ENCODE measurements around the gene RINT1.
"Not testable (repeated sequence)": the region's sequence is repeated elsewhere in the genome, so short reads cannot be mapped to it uniquely, and the experiment has no call there.

RINT1 gene

GRCh38 chr7:105532709-105533460 lies 884 bp downstream of the RINT1 start:
- no peak for DNase-seq

DNA sequence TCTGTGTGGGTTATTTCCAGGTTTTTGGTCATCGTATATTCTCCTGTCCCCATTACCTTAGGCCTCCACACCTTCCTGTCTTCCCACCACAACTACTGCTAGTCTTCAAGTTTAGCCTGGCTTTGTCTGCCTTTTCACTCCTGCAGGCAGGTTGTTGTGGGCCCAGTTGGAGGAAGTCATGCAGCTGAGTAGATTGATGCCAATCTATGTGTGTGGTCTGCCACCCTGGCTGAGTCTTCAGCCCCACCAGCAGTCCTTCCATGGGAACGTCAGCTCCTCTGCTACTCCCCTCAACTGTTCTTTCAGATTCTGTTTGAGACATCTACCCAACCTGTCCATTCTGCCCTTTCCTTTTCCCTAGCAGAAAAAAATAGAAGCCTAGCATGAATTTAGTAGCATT lies 6.3 kb downstream of the RINT1 start:
- no peak for DNase-seq

- no peak for DNase-seq
Measured at GRCh38 chr7:105559926-105560325, 27.9 kb downstream of the RINT1 start.

DNA sequence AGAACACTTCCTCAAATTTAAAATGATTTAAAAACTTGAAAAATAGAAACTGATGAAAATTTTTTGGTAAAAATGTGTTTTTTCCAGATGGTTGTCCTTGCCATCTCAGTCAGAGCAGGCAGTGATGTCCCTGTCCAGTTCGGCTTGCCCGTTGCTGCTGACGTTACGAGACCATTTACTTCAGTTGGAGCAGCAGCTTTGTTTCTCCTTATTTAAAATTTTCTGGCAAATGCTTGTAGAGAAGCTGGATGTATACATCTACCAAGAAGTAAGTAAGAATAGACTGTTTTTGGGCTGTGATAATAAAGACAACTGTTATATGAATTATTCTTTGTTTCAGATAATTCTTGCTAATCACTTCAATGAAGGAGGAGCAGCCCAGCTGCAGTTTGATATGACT lies 33.2 kb downstream of the RINT1 start:
- DNase-seq, result no peak

- no peak for DNase-seq
Measured at GRCh38 chr7:105567024-105567423, 35.0 kb downstream of the RINT1 start.

GRCh38 chr7:105567821-105568220 lies 35.8 kb downstream of the RINT1 start:
- no peak for DNase-seq

GRCh38 chr7:105571891-105572290 lies 39.9 kb downstream of the RINT1 start:
- no peak for DNase-seq

DNA sequence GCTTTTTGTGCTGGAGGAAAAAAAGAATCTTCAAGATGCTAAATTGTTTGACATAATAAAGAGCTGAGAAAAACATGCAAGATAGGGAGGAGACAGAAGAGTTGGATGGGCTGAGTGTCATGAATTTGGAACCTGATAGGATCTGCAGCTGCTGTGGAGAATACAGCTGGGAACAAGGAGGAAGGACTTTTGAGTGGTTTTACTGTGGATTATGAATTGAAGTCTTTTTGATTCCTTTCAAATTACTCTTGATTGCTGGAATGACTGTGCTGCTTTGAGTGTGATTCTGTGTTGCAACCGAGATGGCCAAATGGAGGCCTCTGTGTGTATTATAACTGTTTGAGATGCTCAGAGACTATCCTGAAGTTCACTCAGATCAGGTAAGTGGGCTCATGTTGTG lies 45.2 kb downstream of the RINT1 start:
- no peak for DNase-seq

DNA sequence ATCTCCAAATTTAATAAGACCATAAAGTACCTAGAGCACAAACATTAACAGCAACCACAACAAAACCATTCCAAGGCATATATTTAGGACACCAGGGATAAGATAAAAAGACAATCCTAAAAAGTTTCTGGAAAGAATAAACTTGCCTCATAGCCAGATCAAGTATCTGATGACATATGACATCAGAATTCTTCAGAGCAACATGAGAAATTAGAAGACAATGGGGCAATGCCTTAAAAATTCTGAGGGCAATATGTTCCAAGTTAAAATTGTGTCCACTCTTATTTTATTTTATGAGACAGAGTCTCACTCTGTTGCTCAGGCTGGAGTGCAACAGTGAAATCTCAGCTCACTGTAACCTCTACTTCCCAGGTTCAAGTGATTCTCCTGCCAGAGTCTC lies 46.5 kb downstream of the RINT1 start:
- no peak for DNase-seq

GRCh38 chr7:105580022-105580740 lies 48.2 kb downstream of the RINT1 start:
- DNase-seq, result no peak

GRCh38 chr7:105581066-105581811 lies 49.2 kb downstream of the RINT1 start, which contains the start of gene EFCAB10:
Gene EFCAB10 (minus strand): TSS chr7:105581493. CDS start chr7:105581463, 30 bp downstream.
- no peak for DNase-seq

DNA sequence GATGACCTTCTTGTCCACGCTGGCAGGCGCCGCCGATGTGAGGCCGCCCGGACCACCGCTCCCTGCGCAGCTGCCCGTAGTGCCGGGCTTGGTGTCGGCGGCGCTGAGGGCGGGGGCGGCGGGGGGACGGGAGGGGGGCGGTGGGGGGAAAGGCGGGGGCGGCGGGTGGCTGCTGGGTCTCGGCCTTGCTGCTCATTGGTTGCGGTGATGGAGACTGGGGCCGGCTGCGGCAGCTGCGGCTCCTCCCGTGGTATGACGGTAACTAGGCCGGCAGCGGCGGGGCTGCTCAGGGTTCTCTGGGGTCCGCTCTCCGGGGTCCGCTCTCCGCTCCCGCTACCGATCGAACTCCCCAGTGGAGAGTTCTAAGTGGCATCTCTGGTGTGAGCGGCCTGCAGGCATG lies 51.1 kb downstream of the RINT1 start:
- DNase-seq, result no peak

GRCh38 chr7:105584165-105584564 lies 52.2 kb downstream of the RINT1 start:
- no peak for DNase-seq

DNA sequence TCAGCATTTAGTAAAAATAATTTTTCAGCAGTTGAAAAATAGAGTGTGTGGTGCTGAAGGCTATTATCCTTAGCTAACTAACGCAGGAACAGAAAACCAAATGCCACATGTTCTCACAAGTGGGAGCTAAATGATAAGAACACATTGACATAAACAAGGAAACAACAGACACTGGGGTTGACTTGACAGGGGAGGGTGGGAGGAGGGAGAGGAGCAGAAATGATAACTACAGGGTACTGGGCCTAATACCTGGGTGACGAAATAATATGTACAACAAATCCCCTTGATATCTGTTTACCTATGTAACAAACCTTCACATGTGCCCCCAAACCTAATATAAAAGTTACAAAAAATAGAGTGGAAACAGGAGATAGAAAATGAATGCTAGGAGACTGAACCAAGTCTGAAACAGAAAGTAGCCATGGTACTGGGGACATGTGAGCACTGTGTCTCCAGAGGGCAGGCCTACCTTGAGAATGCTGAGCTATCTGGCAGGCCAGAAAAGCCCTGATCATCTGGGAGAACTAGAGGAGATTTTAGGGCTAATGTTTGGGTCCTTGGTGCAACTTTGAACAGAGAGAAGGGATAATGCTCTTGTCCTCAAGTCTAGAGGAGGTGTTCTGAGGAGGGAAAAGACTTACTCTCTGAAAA lies 54.0 kb downstream of the RINT1 start:
- no peak for DNase-seq

DNA sequence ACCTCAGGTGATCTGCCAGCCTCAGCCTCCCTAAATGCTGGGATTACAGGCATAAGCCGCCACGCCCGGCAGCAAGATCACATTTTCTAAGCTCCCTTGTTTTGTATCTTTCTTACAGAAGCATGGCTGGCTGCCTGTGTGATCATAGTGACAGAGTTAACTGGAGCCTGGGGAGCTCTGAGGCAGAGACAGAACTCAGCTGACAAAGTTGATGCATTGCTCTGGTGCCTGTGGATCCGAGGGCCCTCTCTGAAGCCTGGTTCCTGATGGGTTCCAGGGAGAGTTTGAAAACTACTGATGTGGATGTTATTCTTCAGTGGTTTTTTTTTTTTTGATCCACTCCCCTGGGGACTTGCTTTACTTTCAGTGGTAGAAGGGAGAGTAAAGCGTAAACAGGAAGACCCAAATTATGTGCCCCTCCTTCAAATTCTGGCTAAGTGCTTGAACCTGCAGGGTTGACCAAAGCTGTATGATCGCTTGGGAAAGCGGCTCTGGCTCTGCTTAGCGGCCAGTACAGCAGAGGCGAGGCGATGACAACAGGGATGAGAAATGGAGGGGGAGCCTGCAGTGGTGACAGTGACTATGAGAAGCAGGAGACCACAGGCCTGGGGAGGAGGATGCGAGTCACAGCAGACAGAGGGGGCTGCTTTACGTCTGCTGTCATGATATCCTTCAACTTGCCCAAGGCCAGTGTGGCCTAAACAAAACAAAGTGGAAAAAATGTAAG lies 56.1 kb downstream of the RINT1 start:
- DNase-seq, result no peak

- peak; percentile 68 for DNase-seq
Measured at GRCh38 chr7:105589356-105590077, 57.5 kb downstream of the RINT1 start.

- DNase-seq, result no peak
Measured at GRCh38 chr7:105590793-105591192, 58.8 kb downstream of the RINT1 start.

GRCh38 chr7:105591522-105591921 lies 59.5 kb downstream of the RINT1 start:
- no peak for DNase-seq

DNA sequence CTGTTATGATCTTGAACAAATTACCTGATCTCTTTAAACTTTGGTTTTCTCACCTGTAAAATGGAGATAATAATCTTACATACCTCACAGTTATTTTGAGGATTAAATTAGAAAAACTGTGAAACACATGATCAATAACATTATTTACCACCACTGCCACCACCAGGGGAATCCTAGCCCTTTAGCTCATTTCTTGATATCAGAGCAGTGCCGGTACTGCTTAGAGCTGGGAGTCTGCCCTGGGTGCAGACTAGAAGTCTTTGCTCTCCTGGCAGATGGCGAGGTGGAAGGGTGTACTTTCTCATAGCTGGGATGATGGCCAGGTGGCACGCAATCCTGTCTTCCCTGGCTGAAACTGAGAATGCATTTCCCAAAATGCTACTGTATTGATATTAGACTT lies 62.0 kb downstream of the RINT1 start:
- DNase-seq, result no peak

DNA sequence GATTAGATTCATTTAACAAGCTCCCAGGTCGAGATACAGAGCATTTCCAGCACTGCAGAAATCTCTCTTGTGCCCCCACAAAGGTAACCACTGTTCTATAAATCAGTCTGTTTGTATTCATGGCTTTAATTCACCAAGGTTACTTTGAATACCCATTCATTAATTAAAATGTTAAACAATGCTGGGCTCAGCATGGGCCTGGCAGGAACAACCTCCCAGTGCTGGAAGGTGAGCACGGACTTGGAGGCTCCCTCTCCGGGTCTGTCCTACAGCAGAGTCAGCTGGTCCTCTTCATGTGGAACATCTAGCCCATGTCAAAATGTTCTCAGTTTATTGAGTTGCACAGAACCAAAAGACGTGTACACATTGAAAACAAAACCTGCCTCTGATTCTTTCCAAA lies 64.9 kb downstream of the RINT1 start:
- DNase-seq, result no peak

GRCh38 chr7:105599080-105599479 lies 67.1 kb downstream of the RINT1 start:
- DNase-seq, result not testable (repeated sequence)

- no peak for DNase-seq
Measured at GRCh38 chr7:105599551-105599950, 67.5 kb downstream of the RINT1 start.
